Skin of body (tissue), 3 donors: ENCODE results near the gene RTEL1. TPM values are rescaled to one million over a fixed set of nuclear protein-coding genes. Genes with fewer than 3 reads are reported as not detected.

Experiments
- DNase-seq: peaks from one replicate; lab custom pipeline; 2025; lab: John Stamatoyannopoulos, UW
- small RNA-seq: library from RNA; depleted of rRNA; stranded (forward); fragments of <200 nt; gene quantifications from one replicate; pipeline ENCODE3, GENCODE V24; 2014; ENCODE audit warnings: low replicate concordance
- total RNA-seq: library from RNA; depleted of rRNA; stranded (reverse); fragments of >200 nt; gene quantifications from one replicate; pipeline ENCODE4 v1.2.3, GENCODE V29; 2014

RTEL1 gene
- total RNA-seq, 1 donor from 2014 or later, result 13.3 TPM

GRCh38 chr20:63737945-63738686 lies 80.0 kb downstream of the RTEL1 start:
- no peak for DNase-seq

DNA sequence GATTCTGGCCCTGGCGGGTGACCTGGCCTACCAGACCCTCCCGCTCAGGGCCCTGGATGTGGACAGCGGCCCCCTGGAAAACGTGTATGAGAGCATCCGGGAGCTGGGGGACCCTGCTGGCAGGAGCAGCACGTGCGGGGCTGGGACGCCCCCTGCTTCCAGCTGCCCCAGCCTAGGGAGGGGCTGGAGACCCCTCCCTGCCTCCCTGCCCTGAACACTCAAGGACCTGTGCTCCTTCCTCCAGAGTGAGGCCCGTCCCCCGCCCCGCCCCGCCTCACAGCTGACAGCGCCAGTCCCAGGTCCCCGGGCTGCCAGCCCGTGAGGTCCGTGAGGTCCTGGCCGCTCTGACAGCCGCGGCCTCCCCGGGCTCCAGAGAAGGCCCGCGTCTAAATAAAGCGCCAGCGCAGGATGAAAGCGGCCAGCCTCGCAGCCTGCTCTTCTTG lies 80.6 kb downstream of the RTEL1 start:
- DNase-seq, result no peak

- peak; percentile 58 for DNase-seq
These were observed 81.3 kb downstream of the RTEL1 start, which contains the start of gene SLC2A4RG for GRCh38 chr20:63739130-63740069. TSS of gene SLC2A4RG (plus strand) at chr20:63739776. CDS start at chr20:63739913, 137 bp downstream.

GRCh38 chr20:63740070-63740626 lies 82.0 kb downstream of the RTEL1 start:
- DNase-seq, result no peak

DNA sequence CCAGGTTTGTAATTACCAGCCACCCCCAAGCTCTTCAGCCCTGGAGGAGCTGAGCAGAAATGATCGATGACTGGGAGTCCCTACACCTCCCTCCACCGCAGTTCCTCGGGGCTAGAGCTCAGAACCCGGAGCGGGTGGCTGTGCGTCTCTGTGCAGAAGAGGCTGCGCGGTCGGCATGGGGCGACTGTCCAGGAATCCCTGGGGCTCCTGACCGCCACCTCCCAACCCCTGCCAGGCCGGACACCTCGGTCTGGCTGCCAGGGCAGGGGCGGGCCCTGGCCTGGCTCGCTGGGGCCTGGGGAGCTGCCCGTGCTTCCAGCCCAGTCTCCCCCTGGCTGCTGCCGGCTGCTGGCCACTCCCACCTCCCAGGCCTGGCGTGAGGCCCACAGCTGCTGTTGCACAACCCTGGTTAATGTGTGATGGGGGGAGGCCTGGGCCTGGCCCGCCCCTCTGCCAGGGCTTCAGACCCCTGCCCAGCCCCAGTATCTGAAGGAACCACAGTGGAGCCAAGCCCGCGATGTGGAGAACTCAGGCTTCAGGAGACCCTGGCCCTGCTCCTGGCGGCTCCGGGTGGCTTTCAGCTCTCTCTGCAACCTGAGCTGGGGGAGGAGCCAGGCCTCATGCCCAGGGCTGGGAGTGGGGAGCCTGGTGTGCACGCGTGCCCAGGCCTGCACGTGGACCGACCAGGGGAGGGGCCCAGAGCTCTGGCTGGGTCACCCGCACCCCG lies 82.7 kb downstream of the RTEL1 start:
- peak; percentile 88 for DNase-seq

DNA sequence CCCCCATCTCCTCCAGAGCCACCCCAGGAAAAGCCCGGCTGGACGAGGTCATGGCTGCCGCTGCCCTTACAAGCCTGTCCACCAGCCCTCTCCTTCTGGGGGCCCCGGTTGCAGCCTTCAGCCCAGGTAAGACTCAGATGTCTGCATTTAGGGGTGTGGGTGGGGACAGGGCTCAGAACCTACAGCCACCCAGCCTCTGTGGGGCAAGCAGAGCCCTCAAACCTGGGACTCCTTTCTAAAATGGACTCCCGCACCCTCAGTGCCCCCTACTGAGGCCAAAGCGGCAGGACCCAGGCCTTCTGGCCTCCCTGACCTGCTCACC lies 83.2 kb downstream of the RTEL1 start:
- no peak for DNase-seq

- DNase-seq, result no peak
These were observed 83.7 kb downstream of the RTEL1 start for GRCh38 chr20:63741676-63742380.

DNA sequence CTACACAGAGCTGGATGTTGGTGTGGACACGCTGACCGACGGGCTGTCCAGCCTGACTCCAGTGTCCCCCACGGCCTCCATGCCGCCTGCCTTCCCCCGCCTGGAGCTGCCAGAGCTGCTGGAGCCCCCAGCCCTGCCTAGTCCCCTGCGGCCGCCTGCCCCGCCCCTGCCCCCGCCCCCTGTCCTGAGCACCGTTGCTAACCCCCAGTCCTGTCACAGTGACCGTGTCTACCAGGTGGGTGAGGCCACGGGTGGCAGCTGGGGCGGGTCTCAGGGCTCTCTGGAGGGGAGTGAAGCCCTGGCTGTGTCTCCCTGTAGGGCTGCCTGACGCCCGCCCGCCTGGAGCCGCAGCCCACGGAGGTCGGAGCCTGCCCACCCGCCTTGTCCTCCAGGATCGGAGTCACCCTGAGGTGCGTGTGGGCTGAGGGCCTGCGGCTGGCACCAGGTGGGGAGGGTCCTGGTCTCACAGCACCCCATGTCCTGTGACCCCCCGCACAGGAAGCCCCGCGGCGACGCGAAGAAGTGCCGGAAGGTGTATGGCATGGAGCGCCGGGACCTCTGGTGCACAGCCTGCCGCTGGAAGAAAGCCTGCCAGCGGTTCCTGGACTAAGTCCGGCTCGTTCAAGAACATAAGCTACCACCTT lies 84.4 kb downstream of the RTEL1 start:
- no peak for DNase-seq

DNA sequence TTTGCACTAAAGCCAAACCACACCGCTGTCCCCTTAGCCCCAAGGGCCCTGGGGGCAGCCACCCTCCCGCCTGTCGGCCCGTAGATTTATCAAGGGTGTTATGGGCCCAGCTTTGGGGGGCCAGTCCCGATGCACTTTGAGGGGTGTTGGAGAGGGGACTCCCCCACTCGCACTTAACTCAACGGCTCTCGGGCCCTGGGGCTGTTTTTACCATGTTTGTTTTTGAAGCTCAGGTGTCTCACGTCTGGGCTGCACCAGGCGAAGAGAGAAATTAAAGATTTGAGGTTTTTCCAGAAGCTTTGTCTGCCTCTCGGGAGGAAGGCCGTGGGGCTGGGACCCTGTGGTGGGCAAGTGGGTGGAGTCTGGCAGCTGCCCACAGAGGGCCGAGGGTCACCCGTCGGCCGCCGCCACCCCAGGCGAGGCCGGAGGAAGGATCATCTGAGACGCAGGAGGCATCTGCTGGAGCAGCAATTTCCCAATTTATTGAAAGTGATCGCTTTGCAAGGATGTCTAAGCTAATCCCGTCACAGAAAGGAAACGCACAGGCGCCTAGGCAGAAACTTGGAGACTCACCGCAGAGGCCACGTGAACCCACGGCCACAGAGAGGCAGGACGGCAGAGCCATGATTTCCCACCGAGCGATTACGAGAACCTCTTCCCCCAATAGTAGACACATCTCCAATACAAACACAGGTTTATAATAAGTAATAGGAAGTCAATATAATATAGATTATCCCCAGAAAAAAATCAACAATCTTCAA lies 85.3 kb downstream of the RTEL1 start:
- DNase-seq, result no peak

DNA sequence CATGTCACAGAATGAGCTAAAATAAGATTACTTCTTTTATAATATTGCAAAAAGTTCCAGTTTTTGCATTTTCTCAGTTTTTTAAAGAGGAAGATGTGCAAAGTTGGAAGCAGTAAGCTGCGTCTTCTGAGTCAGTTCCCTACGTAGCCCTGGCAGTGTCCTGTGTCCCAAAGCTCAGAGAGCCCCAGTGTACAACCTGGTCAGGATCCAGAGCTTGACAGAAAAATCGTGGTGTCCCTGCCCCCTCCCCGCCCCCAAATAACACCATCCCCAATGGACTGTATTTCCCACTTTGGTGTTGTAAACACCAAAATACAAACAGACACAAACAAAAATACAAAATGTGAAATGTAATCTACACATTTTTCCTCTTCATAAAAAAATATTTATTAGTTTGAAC lies 86.0 kb downstream of the RTEL1 start:
- no peak for DNase-seq

DNA sequence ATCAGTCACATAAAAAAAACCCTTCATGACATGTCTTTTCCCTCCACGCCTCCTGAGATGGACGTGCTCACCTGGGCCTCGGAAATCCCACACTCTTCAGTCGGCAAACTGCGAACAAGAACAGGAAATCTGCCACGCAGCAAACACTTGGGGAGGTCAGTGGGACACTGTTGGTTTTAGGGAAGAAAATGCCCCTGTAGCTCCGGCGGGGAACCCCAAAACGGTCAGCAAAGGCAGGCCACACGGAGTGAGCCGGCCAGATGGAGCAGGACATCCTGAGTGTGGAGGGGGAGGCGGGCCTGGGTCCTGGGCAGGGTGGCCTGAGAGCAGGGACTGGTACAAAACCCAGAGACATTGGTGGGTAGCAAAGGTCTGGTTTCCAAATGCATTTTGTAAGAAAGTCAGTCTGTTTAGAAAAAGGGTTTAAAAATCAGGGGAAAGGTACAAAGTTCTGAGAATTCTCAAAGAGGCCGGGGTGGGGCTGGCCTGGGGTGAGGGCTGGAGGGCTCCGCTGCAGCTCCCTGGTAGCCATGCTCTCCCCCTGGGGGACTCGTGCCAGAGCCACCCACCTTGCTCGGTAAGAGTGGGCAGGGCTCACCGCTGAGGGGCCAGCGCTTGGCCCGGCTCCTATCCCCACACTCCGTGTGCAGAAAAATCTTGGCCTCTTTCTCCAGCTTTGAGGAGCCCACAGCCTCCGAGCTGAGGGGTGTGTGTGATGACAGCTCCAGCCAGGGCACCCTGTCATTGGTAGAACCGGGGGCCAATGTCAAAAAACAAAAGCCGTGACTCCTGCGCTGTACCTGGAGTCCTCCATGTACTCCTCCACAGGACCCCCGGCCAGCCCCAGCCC lies 86.7 kb downstream of the RTEL1 start:
- no peak for DNase-seq

DNA sequence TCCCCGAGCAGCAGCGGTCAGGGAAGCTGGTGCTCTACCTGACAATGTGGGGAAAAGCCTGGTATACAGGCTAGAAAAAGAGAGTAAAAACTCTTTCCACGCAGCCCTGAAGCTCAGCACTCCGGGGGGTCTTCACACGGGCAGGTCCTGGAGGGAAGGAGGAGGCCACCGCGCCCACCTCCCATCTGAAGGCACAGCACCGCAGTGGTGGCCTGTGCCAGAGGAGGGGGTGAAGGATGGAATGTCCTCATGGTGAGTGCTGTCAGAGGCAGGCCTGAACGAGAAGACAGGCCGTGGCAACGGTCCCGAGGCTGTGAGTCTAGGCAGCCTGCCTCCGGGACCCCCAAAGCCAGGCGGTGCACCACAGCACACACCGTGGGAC lies 87.3 kb downstream of the RTEL1 start:
- DNase-seq, result no peak

Small RNAs within 50 kb of the gene (small RNA-seq; reads per million reads assigned to genes)
- gene LIME1 (not detected), gene TNFRSF6B (not detected)

Other genes with a start within 250 kb of the RTEL1 start
- 1.2 TPM for gene KCNQ2, start 185.7 kb upstream of the RTEL1 start, total RNA-seq
- gene EEF1A2, start 159.2 kb upstream of the RTEL1 start, total RNA-seq, result 38.5 TPM
- gene PPDPF, start 137.5 kb upstream of the RTEL1 start, total RNA-seq, result 30.8 TPM
- gene PTK6, start 120.9 kb upstream of the RTEL1 start, total RNA-seq, result 3.8 TPM
- gene SRMS, start 110.6 kb upstream of the RTEL1 start, total RNA-seq, result 1.1 TPM
- gene FNDC11, start 104.2 kb upstream of the RTEL1 start, total RNA-seq, result 0.59 TPM
- gene HELZ2, start 84.1 kb upstream of the RTEL1 start, total RNA-seq, result 19.8 TPM
- gene GMEB2, start 31.2 kb upstream of the RTEL1 start, total RNA-seq, result 6.4 TPM
- 21.6 TPM for gene STMN3, start 4.9 kb upstream of the RTEL1 start, total RNA-seq
- gene TNFRSF6B, start 38.3 kb downstream of the RTEL1 start, total RNA-seq, result 3.4 TPM
- 16.3 TPM for gene ARFRP1, start 49.7 kb downstream of the RTEL1 start, total RNA-seq
- gene ZGPAT, start 49.7 kb downstream of the RTEL1 start, total RNA-seq, result 9.8 TPM
- 3.7 TPM for gene LIME1, start 78.4 kb downstream of the RTEL1 start, total RNA-seq
- 21.5 TPM for gene SLC2A4RG, start 81.5 kb downstream of the RTEL1 start, total RNA-seq
- 8.3 TPM for gene ZBTB46, start 173.0 kb downstream of the RTEL1 start, total RNA-seq
- not detected for gene ABHD16B, start 203.2 kb downstream of the RTEL1 start, total RNA-seq
- gene TPD52L2, start 207.0 kb downstream of the RTEL1 start, total RNA-seq, result 39.3 TPM
- gene DNAJC5, start 236.8 kb downstream of the RTEL1 start, total RNA-seq, result 20.9 TPM